DMS114 treated with DMSO at 0.1 percent for 48 hours (cell line): ENCODE measurements around the gene PRPF4.
"Not testable (repeated sequence)": the region's sequence is repeated elsewhere in the genome, so short reads cannot be mapped to it uniquely, and the experiment has no call there.

Experiments
- DNase-seq: peaks from one replicate; lab custom pipeline; 2025; ENCODE audit not compliant: unreplicated experiment; lab: John Stamatoyannopoulos, UW

Gene PRPF4

GRCh38 chr9:113275157-113276131 is at the start of gene PRPF4, which contains the start of gene CDC26:
Gene PRPF4, plus strand, starts transcription at chr9:113275658. Its CDS starts 86 bp downstream, at chr9:113275744.
Gene CDC26, minus strand, starts transcription at chr9:113275572. Its CDS starts 3,065 bp downstream, at chr9:113272507.
- DNase-seq, result peak; percentile 96

GRCh38 chr9:113227436-113227835 is 48.0 kb upstream of the PRPF4 start:
- DNase-seq, result no peak

GRCh38 chr9:113228130-113228665 is 47.3 kb upstream of the PRPF4 start:
- no peak for DNase-seq

- no peak for DNase-seq
Measured at GRCh38 chr9:113231701-113232100, 43.8 kb upstream of the PRPF4 start.

GRCh38 chr9:113235701-113236255 is 39.7 kb upstream of the PRPF4 start:
- not testable (repeated sequence) for DNase-seq

- no peak for DNase-seq
Measured at GRCh38 chr9:113237026-113237425, 38.4 kb upstream of the PRPF4 start.

- no peak for DNase-seq
Measured at GRCh38 chr9:113238202-113238858, 37.1 kb upstream of the PRPF4 start.

- no peak for DNase-seq
Measured at GRCh38 chr9:113238859-113239232, 36.6 kb upstream of the PRPF4 start.

GRCh38 chr9:113241161-113241560 is 34.3 kb upstream of the PRPF4 start:
- no peak for DNase-seq

GRCh38 chr9:113244556-113244955 is 30.9 kb upstream of the PRPF4 start:
- DNase-seq, result no peak

- no peak for DNase-seq
Measured at GRCh38 chr9:113245894-113246293, 29.6 kb upstream of the PRPF4 start.

- DNase-seq, result no peak
Measured at GRCh38 chr9:113246928-113247327, 28.5 kb upstream of the PRPF4 start.

GRCh38 chr9:113247640-113248039 is 27.8 kb upstream of the PRPF4 start:
- no peak for DNase-seq

GRCh38 chr9:113249661-113250060 is 25.8 kb upstream of the PRPF4 start:
- DNase-seq, result not testable (repeated sequence)

- DNase-seq, result no peak
Measured at GRCh38 chr9:113250807-113251206, 24.7 kb upstream of the PRPF4 start.

- DNase-seq, result no peak
Measured at GRCh38 chr9:113254991-113255390, 20.5 kb upstream of the PRPF4 start.

- no peak for DNase-seq
Measured at GRCh38 chr9:113255438-113255837, 20.0 kb upstream of the PRPF4 start.

- no peak for DNase-seq
Measured at GRCh38 chr9:113257863-113258262, 17.6 kb upstream of the PRPF4 start.

- no peak for DNase-seq
Measured at GRCh38 chr9:113258282-113258681, 17.2 kb upstream of the PRPF4 start.

- no peak for DNase-seq
Measured at GRCh38 chr9:113261917-113262671, 13.4 kb upstream of the PRPF4 start.

GRCh38 chr9:113266174-113266573 is 9.3 kb upstream of the PRPF4 start:
- DNase-seq, result no peak
